Endothelial cell of umbilical vein (primary cell): ENCODE data around the gene GPRIN2. TPM values are rescaled to one million over a fixed set of nuclear protein-coding genes. Genes with fewer than 3 reads are reported as not detected.
"Not testable (repeated sequence)": the region's sequence is repeated elsewhere in the genome, so short reads cannot be mapped to it uniquely, and the experiment has no call there.

Experiments
- BruUV-seq: library from RNA; stranded (reverse); fragments of 400-500 nt; replicated peaks from 2 replicates; lab custom pipeline; 2021; lab: Mats Ljungman, UMichigan
- CTCF ChIA-PET: fragments of 300-600, 350-600 bp; sonication (Branson Sonifier 250); formaldehyde crosslinking; loops from one replicate; lab custom pipeline; 2021; ENCODE audit warnings: antibody characterized with exemption, inconsistent platforms; lab: Charles Lee
- POLR2A ChIA-PET: fragments of 300-600, 350-600 bp; sonication (Branson Sonifier 250); formaldehyde crosslinking; loops from one replicate; lab custom pipeline; 2021; ENCODE audit warnings: antibody characterized with exemption, inconsistent platforms; lab: Charles Lee
- DNase-seq: peaks from one replicate; pipeline ENCODE4 v3.0.0-alpha.2; 2011; ENCODE audit warnings: low read depth, low spot score
- FAIRE-seq: peaks from 2 replicates; lab custom pipeline; 2011; peaks lifted over from hg19 to GRCh38; lab: Jason Lieb, UNC
- H2AFZ ChIP-seq: 2 replicates; pipeline ENCODE4 v1.6.0; 2012; ENCODE audit warnings: low read depth, low read length, control low read depth, inconsistent platforms
- H3K27ac ChIP-seq: 2 replicates; pipeline ENCODE4 v1.5.1; 2011; ENCODE audit warnings: low read depth, mild to moderate bottlenecking, control low read depth, low read length, moderate library complexity; ENCODE audit not compliant: insufficient read depth
- H3K27me3 ChIP-seq, 2 experiments: 2 replicates each; pipeline versions ENCODE4 v1.6.0 to v1.6.1; 2011; ENCODE audit warnings: low read length in 2 of 2, mixed read lengths in 1 of 2; ENCODE audit not compliant: control insufficient read depth in 2 of 2, insufficient read depth in 2 of 2
- H3K36me3 ChIP-seq, 2 experiments: 2 replicates in 1 of 2; 3 replicates in 1 of 2; pipeline ENCODE4 v1.5.1; 2011; ENCODE audit warnings: low read length in 2 of 2, mild to moderate bottlenecking in 1 of 2, moderate library complexity in 1 of 2; ENCODE audit not compliant: control insufficient read depth in 2 of 2, insufficient read depth in 2 of 2; ENCODE audit errors: extremely low read depth in 1 of 2
- H3K4me1 ChIP-seq: 3 replicates; pipeline ENCODE4 v1.5.1; 2011; ENCODE audit warnings: mild to moderate bottlenecking, low read length; ENCODE audit not compliant: control insufficient read depth, insufficient read depth; ENCODE audit errors: extremely low read depth
- H3K4me2 ChIP-seq: 2 replicates; pipeline ENCODE4 v1.6.1; 2011; ENCODE audit warnings: low read length, control low read depth, mixed read lengths; ENCODE audit not compliant: insufficient read depth
- H3K4me3 ChIP-seq, 3 experiments: fragments of 200-600 bp in 1 of 3; sonication (generic), shearing (Covaris generic) in 1 of 3; replicated peaks in 1 of 3; 2 replicates each; pipeline ENCODE4 v1.5.1; 2011 to 2016; ENCODE audit warnings: control low read depth in 3 of 3, low read length in 3 of 3, mild to moderate bottlenecking in 2 of 3, inconsistent platforms in 1 of 3, low read depth in 1 of 3, moderate library complexity in 1 of 3; ENCODE audit not compliant: insufficient read depth in 1 of 3
- H3K79me2 ChIP-seq: 2 replicates; pipeline ENCODE4 v1.6.0; 2012; ENCODE audit warnings: low read length, inconsistent platforms; ENCODE audit not compliant: control insufficient read depth, insufficient read depth
- H3K9ac ChIP-seq: replicated peaks from 2 replicates; pipeline ENCODE3; 2011; ENCODE audit warnings: low read length, control low read depth; ENCODE audit not compliant: insufficient read depth; ENCODE audit errors: extremely low read depth
- H3K9me1 ChIP-seq: replicated peaks from 3 replicates; pipeline ENCODE4 v1.6.0; 2011; ENCODE audit warnings: mild to moderate bottlenecking, low read length; ENCODE audit not compliant: control insufficient read depth, insufficient read depth; ENCODE audit errors: extremely low read depth
- H3K9me3 ChIP-seq: replicated peaks from 2 replicates; pipeline ENCODE4 v1.5.1; 2012; ENCODE audit warnings: low read length, inconsistent platforms; ENCODE audit not compliant: control insufficient read depth, insufficient read depth
- H4K20me1 ChIP-seq: replicated peaks from 2 replicates; pipeline ENCODE3; 2011; ENCODE audit warnings: mild to moderate bottlenecking, low read length; ENCODE audit not compliant: control insufficient read depth, insufficient read depth; ENCODE audit errors: extremely low read depth
- dilution Hi-C: fragments of 300-500 bp; cut with MboI; formaldehyde crosslinking; loops from one replicate; pipeline ENCODE4 v1.15.0; 2019; ENCODE audit warnings: low sequenced_read_pairs; ENCODE audit not compliant: extremely low pct_ligation_motif_present
- intact Hi-C: fragments of 100-400 bp; cut with micrococcal nuclease; formaldehyde crosslinking; loops from one replicate; pipeline ENCODE4 v1.10.0; 2022
- polyA plus RNA-seq, 4 experiments: library from polyadenylated mRNA; depleted of rRNA in 3 of 4; stranded (reverse) in 3 of 4; unstranded in 1 of 4; fragments of >200 nt; gene quantifications; 2 replicates each; pipeline versions ENCODE4 v1.2.1 to v1.2.3, GENCODE V29; 2011 to 2012; ENCODE audit warnings: missing spikeins in 1 of 4
- total RNA-seq: library from RNA; stranded (reverse); gene quantifications from 2 replicates; pipeline ENCODE4 v1.2.3, GENCODE V29; 2021

The GPRIN2 gene
- total and polyA plus RNA-seq, 2 donors (not counting 3 experiments of a cell fraction or from before 2014, with no cell fraction given), result not detected

DNA sequence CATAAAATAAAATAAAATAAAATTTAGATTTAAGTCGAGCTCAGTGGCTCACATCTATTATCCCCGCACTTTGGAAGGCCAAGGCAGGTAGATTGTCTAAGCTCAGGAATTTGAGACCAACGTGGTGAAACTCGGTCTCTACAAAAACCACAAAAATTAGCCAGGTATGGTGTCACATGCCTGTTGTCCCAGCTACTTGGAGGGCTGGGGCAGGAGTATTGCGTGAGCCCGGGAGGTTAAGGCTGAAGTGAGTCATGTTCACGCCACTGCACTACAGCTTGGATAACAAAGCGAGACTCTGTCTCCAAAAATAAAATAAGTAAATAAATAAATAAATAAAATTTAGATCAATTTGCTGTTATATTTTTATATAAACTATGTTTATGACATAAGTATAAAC lies 34.6 kb upstream of the GPRIN2 start:
- CTCF ChIA-PET, H3K36me3 ChIP-seq, POLR2A ChIA-PET, H3K4me2 ChIP-seq, H3K4me3 ChIP-seq, H3K79me2 ChIP-seq, H3K4me1 ChIP-seq, H3K27me3 ChIP-seq, H3K27ac ChIP-seq, H2AFZ ChIP-seq, H4K20me1 ChIP-seq, BruUV-seq, intact Hi-C loops, dilution Hi-C loops, H3K9me3 ChIP-seq, H3K9ac ChIP-seq, DNase-seq, H3K9me1 ChIP-seq, FAIRE-seq: not testable (repeated sequence)

GRCh38 chr10:46589589-46589988 lies 33.1 kb upstream of the GPRIN2 start:
- H3K36me3 ChIP-seq, DNase-seq, H4K20me1 ChIP-seq, POLR2A ChIA-PET, H3K79me2 ChIP-seq, CTCF ChIA-PET, H3K9me1 ChIP-seq, H3K9ac ChIP-seq, intact Hi-C loops, H3K27ac ChIP-seq, H3K27me3 ChIP-seq, dilution Hi-C loops, H3K4me1 ChIP-seq, BruUV-seq, H3K4me2 ChIP-seq, H3K4me3 ChIP-seq, H3K9me3 ChIP-seq, H2AFZ ChIP-seq: not testable (repeated sequence)
- FAIRE-seq, result peak; percentile 80

GRCh38 chr10:46588221-46588620 lies 31.8 kb upstream of the GPRIN2 start:
- POLR2A ChIA-PET, H3K4me2 ChIP-seq, BruUV-seq, H3K79me2 ChIP-seq, FAIRE-seq, H3K27ac ChIP-seq, H3K9ac ChIP-seq, H3K4me3 ChIP-seq, CTCF ChIA-PET, H4K20me1 ChIP-seq, H3K36me3 ChIP-seq, dilution Hi-C loops, intact Hi-C loops, H3K9me1 ChIP-seq, H3K27me3 ChIP-seq, H3K4me1 ChIP-seq, H3K9me3 ChIP-seq, DNase-seq, H2AFZ ChIP-seq: not testable (repeated sequence)

DNA sequence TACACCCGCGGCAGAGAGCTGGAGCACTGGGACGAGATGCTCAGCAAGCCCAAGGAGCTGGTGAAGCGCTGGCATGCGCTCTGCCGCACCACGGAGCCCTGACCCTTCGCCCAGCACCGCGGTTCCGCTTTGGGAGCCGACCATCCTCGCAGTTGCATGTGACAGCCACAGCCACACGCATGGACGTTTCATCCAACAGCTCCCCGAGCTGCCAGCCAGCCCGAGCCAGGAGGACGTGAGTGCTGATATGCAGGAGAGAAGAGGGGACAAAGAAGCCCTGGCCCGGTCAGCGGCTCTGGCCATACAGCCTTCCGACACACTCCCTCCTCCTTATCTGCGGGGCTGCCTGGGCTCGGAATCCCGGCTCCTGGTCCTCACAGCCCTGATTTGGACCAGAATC lies 31.1 kb upstream of the GPRIN2 start:
- BruUV-seq, H3K27me3 ChIP-seq, POLR2A ChIA-PET, H3K9ac ChIP-seq, dilution Hi-C loops, H3K79me2 ChIP-seq, H3K4me1 ChIP-seq, H4K20me1 ChIP-seq, H3K9me1 ChIP-seq, intact Hi-C loops, H2AFZ ChIP-seq, FAIRE-seq, H3K36me3 ChIP-seq, H3K4me3 ChIP-seq, H3K27ac ChIP-seq, H3K9me3 ChIP-seq, H3K4me2 ChIP-seq, CTCF ChIA-PET, DNase-seq: not testable (repeated sequence)
